WTC11 (cell line): ENCODE measurements around the gene COX5A. TPM values are rescaled to one million over a fixed set of nuclear protein-coding genes. Genes with fewer than 3 reads are reported as not detected.

Source experiments
- ATAC-seq: fragments of 200-7000 bp; cut with Tn5 transposase; 2 replicates; pipeline ENCODE4 v1.10.0; 2021; ENCODE audit warnings: mild to moderate bottlenecking, moderate library complexity
- CTCF ChIA-PET: fragments of 300-600 bp; sonication (Branson Sonifier 250); formaldehyde crosslinking; loops from one replicate; lab custom pipeline; 2021; ENCODE audit warnings: antibody characterized with exemption; lab: Charles Lee
- POLR2A ChIA-PET: fragments of 350-600 bp; sonication (Branson Sonifier 250); formaldehyde crosslinking; loops from one replicate; lab custom pipeline; 2021; ENCODE audit warnings: antibody characterized with exemption; lab: Charles Lee
- DNase-seq: peaks from one replicate; pipeline ENCODE4 v3.0.0; 2021; ENCODE audit warnings: low spot score
- H3K27ac Mint-ChIP-seq: 2 replicates; pipeline ENCODE4 v1.8.0; 2021; ENCODE audit warnings: mixed read lengths
- H3K27me3 Mint-ChIP-seq: 2 replicates; pipeline ENCODE4 v1.8.0; 2021; ENCODE audit warnings: low read depth, mild to moderate bottlenecking, moderate library complexity, mixed read lengths
- H3K36me3 Mint-ChIP-seq: 2 replicates; pipeline ENCODE4 v1.8.0; 2021; ENCODE audit warnings: mixed read lengths
- H3K4me1 Mint-ChIP-seq: 2 replicates; pipeline ENCODE4 v1.8.0; 2022; ENCODE audit warnings: mixed read lengths
- H3K4me3 Mint-ChIP-seq: 2 replicates; pipeline ENCODE4 v1.8.0; 2021; ENCODE audit warnings: mild to moderate bottlenecking, moderate library complexity, mixed read lengths
- H3K9me3 Mint-ChIP-seq: 2 replicates; pipeline ENCODE4 v1.8.0; 2021; ENCODE audit warnings: mixed read lengths
- ELF4 ChIP-seq: sonication (generic); formaldehyde crosslinking; IDR thresholded peaks from 2 replicates; pipeline ENCODE4 v1.8.1; 2022; ENCODE audit warnings: low read depth, mild to moderate bottlenecking, moderate library complexity, missing genetic modification reagents
- EMX1 ChIP-seq: fragments of 250-450 bp; sonication (Bioruptor Pico); IDR thresholded peaks from 2 replicates; pipeline ENCODE4 v1.8.0; 2021; ENCODE audit warnings: mild to moderate bottlenecking
- ESRRA ChIP-seq: sonication (generic); formaldehyde crosslinking; IDR thresholded peaks from 2 replicates; pipeline ENCODE4 v1.8.1; 2022; ENCODE audit warnings: mild to moderate bottlenecking, missing genetic modification reagents, borderline replicate concordance
- FOXJ3 ChIP-seq: sonication (generic); formaldehyde crosslinking; IDR thresholded peaks from 2 replicates; pipeline ENCODE4 v1.9.0; 2021; ENCODE audit warnings: missing genetic modification reagents, mild to moderate bottlenecking, borderline replicate concordance
- FOXK1 ChIP-seq: sonication (generic); formaldehyde crosslinking; IDR thresholded peaks from 2 replicates; pipeline ENCODE4 v1.8.0; 2022; ENCODE audit warnings: mild to moderate bottlenecking, moderate library complexity, missing genetic modification reagents
- GABPB1 ChIP-seq: sonication (generic); formaldehyde crosslinking; IDR thresholded peaks from 2 replicates; pipeline ENCODE4 v1.8.1; 2023; ENCODE audit warnings: mild to moderate bottlenecking, missing genetic modification reagents
- GTF2I ChIP-seq: fragments of 250-450 bp; sonication (Bioruptor Pico); conservative IDR thresholded peaks from 2 replicates; pipeline ENCODE4 v1.4.0; 2021; ENCODE audit warnings: mild to moderate bottlenecking
- JUN ChIP-seq: sonication (generic); formaldehyde crosslinking; IDR thresholded peaks from 2 replicates; pipeline ENCODE4 v1.8.0; 2023; ENCODE audit warnings: mild to moderate bottlenecking, missing genetic modification reagents
- RORB ChIP-seq: fragments of 250-450 bp; sonication (Bioruptor Pico); IDR thresholded peaks from 2 replicates; pipeline ENCODE4 v1.9.0; 2021; ENCODE audit warnings: mild to moderate bottlenecking
- SMAD4 ChIP-seq: sonication (generic); formaldehyde crosslinking; IDR thresholded peaks from 2 replicates; pipeline ENCODE4 v1.8.0; 2022; ENCODE audit warnings: mild to moderate bottlenecking, missing genetic modification reagents
- TP53 ChIP-seq: sonication (generic); formaldehyde crosslinking; IDR thresholded peaks from 2 replicates; pipeline ENCODE4 v1.8.1; 2023; ENCODE audit warnings: mild to moderate bottlenecking, missing genetic modification reagents
- ZNF121 ChIP-seq: sonication (generic); formaldehyde crosslinking; IDR thresholded peaks from 2 replicates; pipeline ENCODE4 v1.8.0; 2023; ENCODE audit warnings: missing genetic modification reagents
- ZNF138 ChIP-seq: sonication (generic); formaldehyde crosslinking; conservative IDR thresholded peaks from 2 replicates; pipeline ENCODE4 v1.8.1; 2022; ENCODE audit warnings: mild to moderate bottlenecking, moderate library complexity, missing genetic modification reagents
- ZNF263 ChIP-seq: sonication (generic); formaldehyde crosslinking; IDR thresholded peaks from 2 replicates; pipeline ENCODE4 v1.8.1; 2022; ENCODE audit warnings: low read depth, mild to moderate bottlenecking, moderate library complexity, missing genetic modification reagents
- ZNF317 ChIP-seq: sonication (generic); formaldehyde crosslinking; IDR thresholded peaks from 2 replicates; pipeline ENCODE4 v1.8.1; 2023; ENCODE audit warnings: low read depth, mild to moderate bottlenecking, moderate library complexity, missing genetic modification reagents, borderline replicate concordance
- ZNF396 ChIP-seq: fragments of 250-450 bp; sonication (Bioruptor Pico); IDR thresholded peaks from 2 replicates; pipeline ENCODE4 v1.8.0; 2021; ENCODE audit warnings: mild to moderate bottlenecking, moderate library complexity, borderline replicate concordance
- ZNF423 ChIP-seq: fragments of 250-450 bp; sonication (Bioruptor Pico); IDR thresholded peaks from 2 replicates; pipeline ENCODE4 v2.1.2; 2022; ENCODE audit warnings: mild to moderate bottlenecking, moderate library complexity
- ZSCAN18 ChIP-seq: fragments of 250-450 bp; sonication (Bioruptor Pico); IDR thresholded peaks from 2 replicates; pipeline ENCODE4 v2.1.2; 2022; ENCODE audit warnings: mild to moderate bottlenecking, moderate library complexity
- total RNA-seq: library from RNA; stranded (reverse); gene quantifications from 3 replicates; pipeline ENCODE4 v1.2.3, GENCODE V29; 2021
- TF ChIP-seq, protein P1 (sequence below): fragments of 250-450 bp; sonication (Bioruptor Pico); IDR thresholded peaks from 2 replicates; pipeline ENCODE4 v1.8.0; 2021; ENCODE audit warnings: mild to moderate bottlenecking
- TF ChIP-seq, protein P2 (sequence below): fragments of 250-450 bp; sonication (Bioruptor Pico); IDR thresholded peaks from 2 replicates; pipeline ENCODE4 v1.9.0; 2021; ENCODE audit warnings: mild to moderate bottlenecking
- TF ChIP-seq, protein P3 (sequence below): sonication (generic); formaldehyde crosslinking; IDR thresholded peaks from 2 replicates; pipeline ENCODE4 v1.8.0; 2022; ENCODE audit warnings: mild to moderate bottlenecking, missing genetic modification reagents

The COX5A gene
- total RNA-seq, 1 experiment from 2014 or later, result 354 TPM

DNA sequence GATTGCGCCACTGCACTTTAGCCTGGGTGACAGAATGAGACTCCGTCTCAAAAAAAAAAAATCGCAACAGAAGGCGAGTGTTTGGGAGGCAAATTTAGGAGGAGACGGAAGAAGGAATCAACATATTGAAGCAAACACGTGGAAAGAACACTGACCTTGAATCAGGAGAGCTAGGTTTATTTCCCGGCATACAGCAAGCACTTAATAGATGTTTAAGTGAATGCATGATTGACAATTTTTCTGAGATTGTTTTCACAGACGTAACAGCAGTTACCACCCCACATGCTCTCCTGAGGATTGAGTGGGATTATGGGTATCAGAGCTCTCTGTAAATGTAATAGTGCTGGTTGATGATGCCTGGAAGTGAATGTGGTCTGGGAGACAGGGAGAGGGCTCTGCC, 24.3 kb upstream of the COX5A start (continued):
- TF ChIP-seq ELF4 (CRISPR knock-in tag) (no peak), SMAD4 (no peak), ZNF396 (CRISPR knock-in tag) (no peak), EMX1 (CRISPR knock-in tag) (no peak)

- DNase-seq (no peak), ATAC-seq (no peak)
- H3K36me3 Mint-ChIP-seq, result no peaks in the 10 kb centered on the region
- no peaks in the 10 kb centered on the region for H3K9me3 Mint-ChIP-seq
- H3K4me1 Mint-ChIP-seq, result peaks cover 31% of the 10 kb centered on the region
- POLR2A ChIA-PET, result interaction anchor here (0.6 kb wide), 1 partner anchor 58 kb away, joined by 4 read pairs; no protein-coding TSS in a partner anchor
- H3K27ac Mint-ChIP-seq, result no peak overlapping the region
- H3K27me3 Mint-ChIP-seq, result peaks cover 47% of the 10 kb centered on the region
- no peak for TF ChIP-seq FOXK1
- no peak for TF ChIP-seq ESRRA (CRISPR knock-in tag)
- TF ChIP-seq, protein P1, sequence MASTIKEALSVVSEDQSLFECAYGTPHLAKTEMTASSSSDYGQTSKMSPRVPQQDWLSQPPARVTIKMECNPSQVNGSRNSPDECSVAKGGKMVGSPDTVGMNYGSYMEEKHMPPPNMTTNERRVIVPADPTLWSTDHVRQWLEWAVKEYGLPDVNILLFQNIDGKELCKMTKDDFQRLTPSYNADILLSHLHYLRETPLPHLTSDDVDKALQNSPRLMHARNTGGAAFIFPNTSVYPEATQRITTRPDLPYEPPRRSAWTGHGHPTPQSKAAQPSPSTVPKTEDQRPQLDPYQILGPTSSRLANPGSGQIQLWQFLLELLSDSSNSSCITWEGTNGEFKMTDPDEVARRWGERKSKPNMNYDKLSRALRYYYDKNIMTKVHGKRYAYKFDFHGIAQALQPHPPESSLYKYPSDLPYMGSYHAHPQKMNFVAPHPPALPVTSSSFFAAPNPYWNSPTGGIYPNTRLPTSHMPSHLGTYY (CRISPR knock-in tag), result no peak
- no peak for TF ChIP-seq GABPB1 (CRISPR knock-in tag)
- TF ChIP-seq, protein P2, sequence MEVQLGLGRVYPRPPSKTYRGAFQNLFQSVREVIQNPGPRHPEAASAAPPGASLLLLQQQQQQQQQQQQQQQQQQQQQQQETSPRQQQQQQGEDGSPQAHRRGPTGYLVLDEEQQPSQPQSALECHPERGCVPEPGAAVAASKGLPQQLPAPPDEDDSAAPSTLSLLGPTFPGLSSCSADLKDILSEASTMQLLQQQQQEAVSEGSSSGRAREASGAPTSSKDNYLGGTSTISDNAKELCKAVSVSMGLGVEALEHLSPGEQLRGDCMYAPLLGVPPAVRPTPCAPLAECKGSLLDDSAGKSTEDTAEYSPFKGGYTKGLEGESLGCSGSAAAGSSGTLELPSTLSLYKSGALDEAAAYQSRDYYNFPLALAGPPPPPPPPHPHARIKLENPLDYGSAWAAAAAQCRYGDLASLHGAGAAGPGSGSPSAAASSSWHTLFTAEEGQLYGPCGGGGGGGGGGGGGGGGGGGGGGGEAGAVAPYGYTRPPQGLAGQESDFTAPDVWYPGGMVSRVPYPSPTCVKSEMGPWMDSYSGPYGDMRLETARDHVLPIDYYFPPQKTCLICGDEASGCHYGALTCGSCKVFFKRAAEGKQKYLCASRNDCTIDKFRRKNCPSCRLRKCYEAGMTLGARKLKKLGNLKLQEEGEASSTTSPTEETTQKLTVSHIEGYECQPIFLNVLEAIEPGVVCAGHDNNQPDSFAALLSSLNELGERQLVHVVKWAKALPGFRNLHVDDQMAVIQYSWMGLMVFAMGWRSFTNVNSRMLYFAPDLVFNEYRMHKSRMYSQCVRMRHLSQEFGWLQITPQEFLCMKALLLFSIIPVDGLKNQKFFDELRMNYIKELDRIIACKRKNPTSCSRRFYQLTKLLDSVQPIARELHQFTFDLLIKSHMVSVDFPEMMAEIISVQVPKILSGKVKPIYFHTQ, result no peak
- no peak for TF ChIP-seq EMX1 (CRISPR knock-in tag)
- no peak for TF ChIP-seq ZSCAN18 (CRISPR knock-in tag)
- no peak for TF ChIP-seq TP53 (CRISPR knock-in tag)
- TF ChIP-seq ZNF423, result no peak
- no peak for TF ChIP-seq ZNF138 (CRISPR knock-in tag)
- no peak for TF ChIP-seq JUN (CRISPR knock-in tag)
- no peak for TF ChIP-seq ZNF121
- no peak for TF ChIP-seq ELF4 (CRISPR knock-in tag)
- TF ChIP-seq GTF2I, result no peak
- no peak for TF ChIP-seq ZNF263 (CRISPR knock-in tag)
- no peak for TF ChIP-seq ZNF317 (CRISPR knock-in tag)
- no peak for TF ChIP-seq SMAD4
- TF ChIP-seq, protein P3, sequence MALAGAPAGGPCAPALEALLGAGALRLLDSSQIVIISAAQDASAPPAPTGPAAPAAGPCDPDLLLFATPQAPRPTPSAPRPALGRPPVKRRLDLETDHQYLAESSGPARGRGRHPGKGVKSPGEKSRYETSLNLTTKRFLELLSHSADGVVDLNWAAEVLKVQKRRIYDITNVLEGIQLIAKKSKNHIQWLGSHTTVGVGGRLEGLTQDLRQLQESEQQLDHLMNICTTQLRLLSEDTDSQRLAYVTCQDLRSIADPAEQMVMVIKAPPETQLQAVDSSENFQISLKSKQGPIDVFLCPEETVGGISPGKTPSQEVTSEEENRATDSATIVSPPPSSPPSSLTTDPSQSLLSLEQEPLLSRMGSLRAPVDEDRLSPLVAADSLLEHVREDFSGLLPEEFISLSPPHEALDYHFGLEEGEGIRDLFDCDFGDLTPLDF, result no peak
- no peak for TF ChIP-seq FOXJ3 (CRISPR knock-in tag)
- no peak for TF ChIP-seq RORB (CRISPR knock-in tag)
- no peak overlapping the region for H3K4me3 Mint-ChIP-seq
- CTCF ChIA-PET, result interaction anchor here (1.0 to 1.1 kb wide), 2 partner anchors 11 to 26 kb away, joined by 4 to 5 read pairs; no protein-coding TSS in a partner anchor
Observed at GRCh38 chr15:74961616-74962015, 23.7 kb upstream of the COX5A start.
